HG03095 (cell line): ENCODE results near the gene ADAM8.

Source experiments
- ATAC-seq: cut with Tn5 transposase; IDR thresholded peaks from one replicate; pipeline ENCODE4 v1.9.1; 2021; ENCODE audit warnings: moderate library complexity; ENCODE audit not compliant: unreplicated experiment

Gene ADAM8

GRCh38 chr10:133282846-133283390 lies 6.2 kb upstream of the ADAM8 start:
- no peak for ATAC-seq

- no peak for ATAC-seq
Measured at GRCh38 chr10:133281628-133282372, 5.1 kb upstream of the ADAM8 start.

GRCh38 chr10:133281084-133281483 lies 4.4 kb upstream of the ADAM8 start:
- no peak for ATAC-seq

GRCh38 chr10:133280391-133281059 lies 3.9 kb upstream of the ADAM8 start:
- ATAC-seq: no peak

GRCh38 chr10:133279326-133280226 lies 2.9 kb upstream of the ADAM8 start:
- ATAC-seq: no peak

- ATAC-seq: peak; percentile 36
Measured at GRCh38 chr10:133278577-133279265, 2.1 kb upstream of the ADAM8 start.

- ATAC-seq: no peak
Measured at GRCh38 chr10:133277993-133278576, 1.4 kb upstream of the ADAM8 start.

GRCh38 chr10:133277277-133277992 lies 767 bp upstream of the ADAM8 start:
- no peak for ATAC-seq

GRCh38 chr10:133276100-133276434 lies 601 bp downstream of the ADAM8 start:
- no peak for ATAC-seq

- ATAC-seq: peak; percentile 33
Measured at GRCh38 chr10:133275684-133276092, 980 bp downstream of the ADAM8 start.

- ATAC-seq: peak; percentile 45
Measured at GRCh38 chr10:133274751-133275683, 1.7 kb downstream of the ADAM8 start.

- ATAC-seq: no peak
Measured at GRCh38 chr10:133273534-133274143, 3.0 kb downstream of the ADAM8 start.

- ATAC-seq: no peak
Measured at GRCh38 chr10:133272964-133273420, 3.7 kb downstream of the ADAM8 start.

GRCh38 chr10:133272301-133272963 lies 4.2 kb downstream of the ADAM8 start:
- no peak for ATAC-seq

GRCh38 chr10:133271521-133272300 lies 5.0 kb downstream of the ADAM8 start:
- no peak for ATAC-seq

- no peak for ATAC-seq
Measured at GRCh38 chr10:133270773-133271297, 5.8 kb downstream of the ADAM8 start.

GRCh38 chr10:133270204-133270603 lies 6.5 kb downstream of the ADAM8 start:
- no peak for ATAC-seq
